NCI-H1092 (cell line): Measurements from ENCODE around the gene MED25.

Experiments
- DNase-seq: peaks from one replicate; lab custom pipeline; 2025; lab: John Stamatoyannopoulos, UW

MED25 gene

DNA sequence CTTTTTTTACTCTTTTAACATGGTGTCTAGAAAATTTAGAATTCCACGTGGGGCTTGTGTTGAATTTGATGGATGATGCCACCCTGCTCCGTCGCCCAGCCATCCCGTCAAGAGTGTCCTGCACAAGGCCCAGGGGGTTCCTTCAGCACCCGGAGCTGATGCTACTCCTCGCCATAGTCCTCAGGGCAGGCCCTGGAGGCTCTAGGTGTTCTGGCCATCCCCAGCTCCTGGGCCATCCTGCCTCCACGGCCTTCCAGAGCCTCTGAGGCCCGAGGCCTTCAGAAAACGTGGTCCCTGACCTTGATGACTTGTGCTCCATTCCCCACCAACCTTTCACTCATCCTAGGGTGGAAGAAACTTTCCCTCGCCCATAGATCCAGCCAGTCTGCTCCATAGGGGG is 55.7 kb downstream of the MED25 start:
- no peak for DNase-seq

DNA sequence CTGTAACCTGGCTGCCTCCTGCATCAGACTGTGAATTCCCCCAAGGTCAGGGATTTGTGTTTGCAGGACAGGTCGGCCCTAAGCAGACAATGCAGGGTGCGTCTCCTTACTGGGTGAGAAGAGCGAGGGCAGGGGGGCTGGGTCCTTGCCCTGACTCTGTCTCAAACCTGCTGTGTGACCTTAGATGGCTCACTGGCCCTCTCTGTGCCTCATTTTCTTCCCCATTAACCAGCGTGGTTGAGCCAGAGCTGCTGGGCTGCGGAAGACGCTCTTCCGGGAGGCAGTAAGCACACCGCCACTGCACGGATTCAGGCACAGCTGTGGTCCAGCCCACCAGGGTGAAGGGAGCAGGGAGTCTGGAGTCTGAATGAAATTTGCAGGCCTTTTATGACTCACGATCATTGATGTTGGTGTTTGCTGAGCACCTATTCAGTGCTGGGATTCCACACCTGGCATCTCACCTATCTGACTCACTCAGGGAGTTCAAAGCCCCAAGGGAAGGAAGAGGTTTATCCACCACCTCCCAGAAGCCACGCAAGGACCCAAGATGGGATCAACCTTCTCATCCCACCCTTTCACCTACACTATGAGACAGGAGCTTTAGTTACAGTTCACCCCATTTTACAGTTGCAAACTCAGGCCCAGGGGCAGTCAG is 56.5 kb downstream of the MED25 start:
- no peak for DNase-seq

DNA sequence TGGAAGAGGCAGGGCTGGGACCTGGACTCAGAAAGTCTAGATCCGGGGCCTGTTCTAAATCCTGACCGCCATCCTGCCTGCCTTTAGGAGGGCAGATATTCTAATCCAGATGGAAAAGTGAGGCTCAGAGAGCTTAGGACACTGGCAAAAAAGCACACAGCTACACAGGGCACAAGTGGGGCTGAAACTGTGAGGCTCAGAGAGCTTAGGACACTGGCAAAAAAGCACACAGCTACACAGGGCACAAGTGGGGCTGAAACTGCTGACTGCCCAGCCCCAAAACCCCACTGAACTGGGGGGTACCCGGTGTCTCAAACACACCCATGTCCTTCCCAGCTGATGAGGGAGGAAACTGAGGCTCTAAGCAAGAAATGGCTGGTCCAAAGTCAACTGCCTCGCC is 57.1 kb downstream of the MED25 start:
- DNase-seq, result no peak

DNA sequence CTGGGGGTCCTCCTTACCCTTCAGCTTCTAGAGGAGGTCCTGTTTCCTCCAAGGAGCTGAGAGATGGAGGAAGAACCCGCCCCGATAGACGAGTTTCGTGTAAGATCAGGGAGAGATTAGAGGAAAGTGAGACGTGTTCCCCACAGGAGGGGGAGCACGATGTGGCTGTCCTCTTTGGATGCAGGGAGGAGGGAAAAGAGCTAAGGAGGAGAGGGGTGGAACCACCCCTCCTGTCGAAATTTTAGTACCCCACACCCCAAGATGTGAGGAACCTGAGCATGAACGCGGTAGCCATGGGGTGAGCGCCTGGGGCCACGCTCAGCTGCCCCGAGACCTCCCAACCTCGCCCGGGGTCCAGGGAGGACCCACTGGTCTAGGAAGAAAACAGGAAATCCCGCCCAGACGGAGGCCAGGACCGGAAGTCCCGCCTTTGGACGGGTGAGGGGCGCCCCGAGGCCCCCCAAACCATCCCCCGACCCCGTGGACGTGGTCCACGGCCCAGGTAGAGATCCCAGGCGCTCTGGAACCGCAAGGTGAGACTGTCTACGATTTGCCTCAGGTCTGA is 57.9 kb downstream of the MED25 start:
- DNase-seq, result peak; percentile 21

DNA sequence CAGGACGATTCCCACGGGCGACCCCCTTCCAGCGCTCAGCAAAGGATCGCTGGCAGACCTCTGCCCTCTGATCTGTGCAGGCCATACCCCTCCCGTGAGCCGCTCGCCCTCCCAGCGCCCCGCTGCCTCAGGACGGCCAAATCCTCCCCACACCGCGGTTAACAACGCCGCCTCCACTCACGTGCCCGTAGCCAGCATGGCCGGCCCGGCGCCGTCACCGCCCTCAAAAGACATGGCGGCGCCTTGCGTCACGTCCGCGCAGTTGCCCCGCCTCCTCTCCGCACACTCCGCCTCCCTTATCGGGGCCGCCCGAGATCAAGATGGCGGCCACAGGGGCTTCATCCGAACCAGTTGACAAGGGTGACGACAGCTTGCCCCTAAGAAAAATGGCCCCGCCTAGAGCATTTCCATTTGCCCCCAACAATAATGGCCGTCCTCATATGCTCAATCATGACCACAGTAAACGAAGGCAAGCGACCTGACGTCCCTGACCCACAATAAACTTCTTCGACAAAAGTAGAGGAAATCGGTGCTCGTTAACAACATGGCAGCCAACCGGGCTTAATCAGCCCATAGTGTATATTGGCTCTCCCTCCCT is 58.4 kb downstream of the MED25 start:
- peak; percentile 95 for DNase-seq

DNA sequence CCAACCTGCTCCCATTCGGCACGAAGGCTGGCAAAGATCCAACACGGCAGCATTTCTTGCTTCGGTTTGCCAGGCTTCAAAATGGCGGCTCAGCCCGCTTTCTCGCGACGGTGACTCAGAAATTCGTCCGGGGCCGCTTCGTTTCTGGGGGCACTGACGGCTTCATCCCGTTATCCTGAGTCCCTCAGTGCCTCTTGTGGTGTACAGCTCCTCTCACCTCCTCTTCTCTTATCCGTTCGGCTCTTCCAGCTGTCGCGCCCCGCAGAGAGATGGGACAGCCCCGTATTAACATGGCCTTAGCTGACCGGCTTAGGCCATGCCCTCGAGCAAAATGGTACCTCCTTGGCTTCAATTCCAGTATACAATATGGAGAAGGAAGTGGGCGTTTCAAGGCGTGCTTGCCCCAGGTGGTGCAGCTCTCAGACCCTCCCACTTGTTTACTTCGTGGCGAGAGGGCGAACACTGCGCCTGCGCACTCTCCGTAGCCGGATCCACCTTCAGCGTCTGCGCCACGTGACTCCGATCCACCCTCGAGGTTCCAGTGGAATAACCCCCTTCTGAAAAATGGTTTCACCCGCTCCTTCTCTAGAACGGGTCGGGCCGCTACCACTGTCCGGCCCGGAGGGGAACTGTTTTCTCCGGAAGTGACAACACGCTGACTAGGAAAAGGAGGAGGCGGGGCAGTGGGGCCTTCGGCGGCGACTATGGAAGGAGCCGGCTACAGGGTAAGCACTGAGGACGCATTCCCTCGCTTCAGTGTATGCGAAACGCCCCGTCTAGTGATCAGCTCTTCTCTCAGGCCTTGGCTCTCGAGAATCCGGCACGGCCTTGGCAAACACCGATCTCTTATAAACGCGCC is 59.2 kb downstream of the MED25 start, which contains the start of the genes AKT1S1 and TBC1D17:
TSS of gene AKT1S1 (minus strand) at position 336 of the 859 bp plus-strand sequence. CDS start 4,060 bp downstream, outside the sequence.
TSS of gene TBC1D17 (plus strand) at position 683 of the 859 bp plus-strand sequence. CDS start at position 705, 22 bp downstream.
- DNase-seq, result peak; percentile 97

DNA sequence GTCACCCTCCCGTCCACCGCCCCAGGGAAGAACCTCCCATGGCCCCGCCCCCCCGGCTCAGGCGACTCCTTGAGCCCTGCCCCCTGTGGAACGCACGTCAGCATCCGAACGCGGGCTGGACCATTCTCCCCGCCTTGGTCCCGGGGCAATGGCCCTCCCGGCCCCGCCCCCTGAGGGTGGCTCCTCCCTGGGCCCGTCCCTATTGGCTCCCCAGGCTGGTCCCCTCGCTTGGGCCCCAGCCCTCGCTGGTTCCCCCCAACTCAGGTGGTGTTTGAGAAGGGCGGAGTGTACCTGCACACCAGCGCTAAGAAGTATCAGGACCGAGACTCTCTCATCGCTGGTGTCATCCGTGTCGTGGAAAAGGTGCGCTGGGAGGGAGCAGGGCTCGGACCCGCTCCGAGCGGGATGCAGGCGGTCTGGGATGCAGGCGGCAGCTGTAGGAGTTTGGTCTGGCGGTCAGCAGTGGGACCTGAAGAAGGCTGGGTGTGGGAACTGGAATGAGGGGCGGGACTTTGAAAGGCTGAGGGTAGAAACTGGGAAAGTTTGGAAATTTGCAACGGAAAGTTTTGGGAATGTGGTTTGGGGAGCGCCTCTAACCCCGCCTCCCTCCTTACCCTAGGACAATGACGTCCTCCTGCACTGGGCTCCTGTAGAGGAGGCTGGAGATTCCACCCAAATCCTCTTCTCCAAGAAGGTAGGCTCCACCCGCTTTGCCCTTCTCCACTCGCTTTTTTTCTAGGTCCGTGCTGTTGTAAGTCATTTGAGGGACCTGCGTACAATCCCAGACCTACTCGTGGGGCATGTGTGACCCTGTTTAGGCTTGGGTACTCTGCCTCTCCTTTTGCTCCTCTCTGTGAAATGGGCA is 60.0 kb downstream of the MED25 start:
- DNase-seq, result peak; percentile 78

DNA sequence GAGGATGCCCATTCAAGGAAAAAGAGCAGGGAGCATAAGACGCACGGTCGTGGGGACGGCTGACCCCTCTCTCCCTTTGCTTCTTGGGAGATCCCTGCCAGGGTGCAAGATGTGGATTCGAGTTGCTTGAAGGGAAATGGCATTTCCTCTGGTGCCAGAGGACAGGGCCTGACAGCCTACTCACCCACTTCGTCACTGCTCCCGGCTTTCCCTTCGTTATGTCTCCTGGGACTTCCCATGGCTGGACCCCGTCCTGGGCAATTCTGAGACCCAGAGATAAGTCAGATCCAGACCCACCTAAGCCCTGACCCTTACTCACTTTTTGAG is 60.6 kb downstream of the MED25 start:
- DNase-seq, result no peak

DNA sequence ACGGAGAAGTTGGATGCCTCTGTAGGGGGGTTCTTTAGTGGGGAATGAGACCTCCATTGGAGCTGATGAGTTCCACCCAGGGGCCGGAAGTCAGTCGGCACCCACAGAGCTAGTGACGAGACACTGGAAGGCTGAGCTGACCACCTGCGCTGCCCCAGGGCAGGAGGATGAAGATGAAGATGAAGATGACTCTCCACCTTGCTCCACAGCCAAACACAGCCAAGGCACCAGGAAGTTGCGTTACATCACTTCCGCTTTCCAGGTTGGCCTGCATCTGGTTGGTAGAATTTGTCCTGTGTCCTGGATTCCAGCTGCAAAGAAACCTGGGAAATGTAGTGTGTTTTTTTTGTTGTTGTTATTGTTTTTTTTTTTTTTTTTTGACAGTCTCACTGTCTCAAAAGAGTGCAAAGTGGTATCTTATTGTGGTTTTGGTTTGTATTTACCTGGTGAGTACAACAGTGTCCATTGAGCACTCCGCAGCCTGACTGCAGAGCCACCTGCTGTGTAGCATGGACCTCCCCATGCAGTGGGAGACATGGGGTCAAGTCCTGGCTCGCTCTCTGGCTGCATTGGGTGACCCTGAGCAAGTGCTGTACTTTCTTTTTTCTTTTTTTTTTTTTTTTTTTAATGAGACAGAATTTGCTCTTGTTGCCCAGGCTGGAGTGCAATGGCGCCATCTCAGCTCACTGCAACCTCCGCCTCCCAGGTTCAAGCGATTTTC is 61.3 kb downstream of the MED25 start:
- no peak for DNase-seq

DNA sequence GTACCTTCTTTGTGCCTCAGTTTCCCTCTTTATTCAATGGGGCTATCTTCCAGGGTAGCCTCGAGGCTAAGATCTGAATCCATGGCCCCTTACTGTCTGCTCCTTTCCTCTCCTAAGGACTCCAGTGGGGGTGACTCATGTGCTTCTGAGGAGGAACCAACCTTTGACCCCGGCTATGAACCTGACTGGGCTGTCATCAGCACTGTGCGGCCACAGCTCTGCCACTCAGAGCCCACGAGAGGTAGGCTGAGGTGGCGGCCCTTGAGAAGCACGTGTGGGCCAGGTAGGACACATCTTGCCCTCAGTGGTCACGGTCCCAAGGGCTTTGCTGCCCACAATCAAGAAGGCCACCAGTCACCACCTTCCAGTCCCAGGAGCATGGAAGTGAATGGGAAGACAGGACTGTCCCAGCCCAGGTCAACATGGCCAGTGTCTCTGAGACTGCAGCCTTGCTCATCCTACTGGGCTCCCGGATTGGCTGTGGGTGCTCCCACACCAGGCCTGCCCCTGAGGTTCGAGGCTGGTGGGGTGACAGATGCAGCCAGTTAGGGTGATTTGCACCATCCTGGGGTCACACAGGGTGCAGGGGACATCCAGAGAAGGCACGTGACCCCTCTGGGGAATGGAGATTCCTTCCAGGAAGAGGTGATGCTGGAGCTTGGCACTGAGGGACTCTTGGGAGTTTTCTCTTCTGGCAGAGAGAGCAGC is 62.2 kb downstream of the MED25 start:
- DNase-seq, result no peak

DNA sequence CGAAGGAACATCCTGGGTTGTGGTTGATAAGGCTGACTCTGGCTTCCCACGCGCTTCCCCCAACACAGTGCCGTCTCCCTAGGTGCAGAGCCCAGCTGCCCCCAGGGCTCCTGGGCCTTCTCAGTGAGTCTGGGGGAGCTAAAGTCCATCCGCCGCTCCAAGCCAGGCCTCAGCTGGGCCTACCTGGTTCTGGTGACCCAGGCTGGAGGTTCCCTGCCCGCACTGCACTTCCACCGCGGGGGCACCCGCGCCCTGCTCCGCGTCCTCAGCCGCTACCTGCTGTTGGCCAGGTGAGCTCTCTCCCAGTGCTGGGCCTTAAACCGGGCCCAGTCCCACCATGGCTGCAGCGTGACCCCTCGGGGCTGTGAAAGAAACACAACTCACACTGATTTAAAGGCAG is 63.1 kb downstream of the MED25 start:
- no peak for DNase-seq

DNA sequence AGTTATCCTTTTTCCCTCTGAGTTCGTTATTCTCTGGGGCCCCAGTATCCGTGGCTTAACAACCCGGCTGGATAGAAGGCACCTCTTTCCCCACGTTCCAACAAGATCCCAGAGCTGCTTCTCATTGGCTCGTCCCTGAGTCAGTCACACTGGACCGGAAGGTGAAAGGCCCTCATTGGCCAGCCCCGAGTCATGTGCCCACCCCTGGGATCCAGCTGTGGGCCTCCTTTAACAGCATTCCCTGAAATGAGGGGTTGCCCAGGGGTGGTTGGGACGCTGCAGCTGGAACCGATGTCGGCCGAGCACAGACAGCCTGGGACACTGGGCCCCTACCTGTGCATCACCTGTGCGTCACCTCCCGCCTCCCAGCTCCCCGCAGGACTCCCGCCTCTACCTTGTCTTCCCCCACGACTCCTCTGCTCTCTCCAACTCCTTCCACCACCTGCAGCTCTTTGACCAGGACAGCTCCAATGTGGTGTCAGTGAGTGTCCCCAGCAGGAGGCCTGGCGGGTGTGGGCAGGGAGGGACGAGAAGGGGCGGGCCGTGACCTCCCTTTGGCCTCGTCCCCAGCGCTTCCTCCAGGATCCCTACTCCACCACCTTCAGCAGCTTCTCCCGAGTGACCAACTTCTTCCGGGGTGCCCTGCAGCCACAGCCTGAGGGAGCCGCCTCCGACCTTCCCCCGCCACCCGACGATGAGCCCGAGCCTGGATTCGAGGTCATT is 63.7 kb downstream of the MED25 start:
- DNase-seq, result no peak

DNA sequence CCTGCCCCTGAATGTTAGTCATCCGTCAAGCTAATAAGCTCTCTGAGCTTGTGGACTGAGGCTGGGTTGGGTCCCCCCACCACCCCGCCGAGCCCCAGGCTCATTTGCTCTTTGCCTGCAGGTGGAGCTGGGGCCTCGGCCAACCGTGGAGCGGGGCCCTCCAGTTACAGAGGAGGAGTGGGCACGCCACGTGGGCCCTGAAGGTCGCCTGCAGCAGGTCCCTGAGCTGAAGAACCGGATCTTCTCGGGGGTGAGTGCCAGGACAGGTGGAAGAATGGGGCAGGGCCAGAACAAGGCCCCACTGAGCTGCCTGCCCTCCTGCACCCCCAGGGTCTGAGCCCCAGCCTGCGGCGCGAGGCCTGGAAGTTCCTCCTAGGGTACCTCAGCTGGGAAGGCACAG is 64.6 kb downstream of the MED25 start:
- DNase-seq, result no peak

DNA sequence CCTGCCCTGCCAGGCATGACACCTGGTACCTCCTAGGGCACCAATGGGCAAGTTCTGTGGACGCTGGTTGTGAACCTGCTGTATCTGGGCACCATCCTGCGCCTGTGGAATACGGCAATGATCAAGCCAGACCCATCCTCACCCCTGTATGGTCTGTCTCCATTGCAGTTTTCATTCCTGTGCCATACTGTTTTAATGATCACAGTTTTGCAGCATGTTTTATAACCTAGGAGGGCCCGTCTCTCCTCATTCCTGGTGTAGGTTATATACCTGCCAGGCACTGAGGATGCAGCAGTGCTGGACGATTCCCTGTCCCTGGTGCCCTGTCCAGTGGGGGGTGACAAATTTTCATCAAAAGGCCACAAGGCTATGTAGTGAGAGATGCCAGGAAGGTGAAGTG is 65.0 kb downstream of the MED25 start:
- DNase-seq, result no peak

DNA sequence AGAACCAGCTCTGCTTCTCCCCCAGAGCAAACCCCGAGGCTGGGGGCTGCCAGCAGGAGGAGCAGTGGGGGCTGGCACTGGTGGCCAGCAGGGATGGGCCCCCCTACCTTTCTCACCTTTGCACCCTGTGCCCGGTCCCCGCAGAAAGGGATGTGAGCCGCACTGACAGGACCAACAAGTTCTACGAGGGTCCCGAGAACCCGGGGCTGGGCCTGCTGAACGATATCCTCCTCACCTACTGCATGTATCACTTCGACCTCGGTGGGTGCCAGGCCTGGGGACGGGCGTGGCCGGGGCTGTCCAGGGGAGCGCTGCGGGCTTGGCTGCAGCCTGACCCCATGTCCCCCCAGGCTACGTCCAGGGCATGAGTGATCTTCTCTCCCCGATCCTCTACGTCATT is 66.0 kb downstream of the MED25 start:
- no peak for DNase-seq

DNA sequence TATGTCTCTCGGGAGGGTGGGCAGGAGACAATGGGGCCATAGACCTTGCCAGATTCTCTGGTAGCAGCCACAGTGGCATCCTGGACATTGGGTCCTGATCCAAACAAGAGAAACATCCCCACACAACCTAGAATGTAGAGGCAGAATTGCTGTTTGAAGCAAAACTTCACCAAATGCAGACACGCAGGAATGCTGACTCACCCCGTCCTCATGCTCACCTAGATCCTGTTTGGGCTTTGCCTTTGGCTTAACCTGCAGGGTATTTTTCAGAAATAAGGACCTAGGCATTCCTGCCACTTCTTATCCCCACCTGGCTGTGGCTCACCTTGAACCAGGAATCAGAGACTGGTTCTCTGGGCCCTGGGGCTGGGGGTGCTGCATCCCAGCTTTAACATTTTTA is 66.7 kb downstream of the MED25 start:
- no peak for DNase-seq
